HG02943 (cell line): Measurements from ENCODE around the gene ZBTB16.

Experiments
- ATAC-seq: cut with Tn5 transposase; IDR thresholded peaks from one replicate; pipeline ENCODE4 v1.9.1; 2021; ENCODE audit warnings: mild to moderate bottlenecking, low read depth, moderate library complexity; ENCODE audit not compliant: unreplicated experiment

Gene ZBTB16

GRCh38 chr11:114099392-114100178 is 40.1 kb downstream of the ZBTB16 start:
- ATAC-seq, result no peak

GRCh38 chr11:114102993-114103896 is 43.7 kb downstream of the ZBTB16 start:
- ATAC-seq, result no peak

GRCh38 chr11:114105611-114106010 is 46.1 kb downstream of the ZBTB16 start:
- no peak for ATAC-seq

- no peak for ATAC-seq
Observed at GRCh38 chr11:114106047-114106446, 46.5 kb downstream of the ZBTB16 start.

GRCh38 chr11:114106986-114107385 is 47.5 kb downstream of the ZBTB16 start:
- no peak for ATAC-seq

- ATAC-seq, result no peak
Observed at GRCh38 chr11:114108501-114109205, 49.1 kb downstream of the ZBTB16 start.

GRCh38 chr11:114109206-114110090 is 49.9 kb downstream of the ZBTB16 start:
- ATAC-seq, result no peak

- no peak for ATAC-seq
Observed at GRCh38 chr11:114110123-114110522, 50.6 kb downstream of the ZBTB16 start.

- no peak for ATAC-seq
Observed at GRCh38 chr11:114110952-114111947, 51.7 kb downstream of the ZBTB16 start.

- no peak for ATAC-seq
Observed at GRCh38 chr11:114115451-114115928, 56.0 kb downstream of the ZBTB16 start.

- no peak for ATAC-seq
Observed at GRCh38 chr11:114116357-114116756, 56.8 kb downstream of the ZBTB16 start.

- ATAC-seq, result no peak
Observed at GRCh38 chr11:114116800-114117199, 57.3 kb downstream of the ZBTB16 start.

GRCh38 chr11:114120606-114121005 is 61.1 kb downstream of the ZBTB16 start:
- ATAC-seq, result no peak

- ATAC-seq, result no peak
Observed at GRCh38 chr11:114121138-114121537, 61.6 kb downstream of the ZBTB16 start.

GRCh38 chr11:114121804-114122504 is 62.4 kb downstream of the ZBTB16 start:
- no peak for ATAC-seq

- no peak for ATAC-seq
Observed at GRCh38 chr11:114122686-114123085, 63.2 kb downstream of the ZBTB16 start.

GRCh38 chr11:114123692-114124330 is 64.3 kb downstream of the ZBTB16 start:
- ATAC-seq, result no peak
